Stimulated activated naive CD8-positive, alpha-beta T cell treated with anti-CD3 and anti-CD28 coated beads, Interleukin-15, Interleukin-2, amounts not matched to agents 100 ng/mL and 50 ng/mL, for 24 hours (primary cell): ENCODE measurements around the gene RPS6KA1.

Experiments used
- H3K27ac Mint-ChIP-seq: one replicate; pipeline ENCODE4 v1.8.0; 2021; ENCODE audit warnings: mild to moderate bottlenecking, mixed read lengths
- H3K27me3 Mint-ChIP-seq: one replicate; pipeline ENCODE4 v1.8.0; 2021; ENCODE audit warnings: mixed read lengths
- H3K36me3 Mint-ChIP-seq: one replicate; pipeline ENCODE4 v1.8.0; 2021; ENCODE audit warnings: low read depth, mixed read lengths
- H3K4me1 Mint-ChIP-seq: one replicate; pipeline ENCODE4 v1.8.0; 2021; ENCODE audit warnings: low read depth, mixed read lengths
- H3K4me3 Mint-ChIP-seq: one replicate; pipeline ENCODE4 v1.8.0; 2021; ENCODE audit warnings: mild to moderate bottlenecking, mixed read lengths
- H3K9me3 Mint-ChIP-seq: one replicate; pipeline ENCODE4 v1.8.0; 2021; ENCODE audit warnings: mixed read lengths

RPS6KA1 gene

GRCh38 chr1:26618561-26618960 lies 89.0 kb downstream of the RPS6KA1 start:
- Mint-ChIP-seq H3K4me1 (peaks cover 37% of the 10 kb centered on the region), H3K9me3 (no peaks in the 10 kb centered on the region), H3K36me3 (no peaks in the 10 kb centered on the region), H3K27me3 (no peaks in the 10 kb centered on the region), H3K4me3 (peak overlapping the region; percentile 37), H3K27ac (no peak overlapping the region)
